ENCODE results near the gene TMEM72. TPM values are rescaled to one million over a fixed set of nuclear protein-coding genes. Genes with fewer than 3 reads are reported as not detected.

Gene TMEM72
- polyA plus RNA-seq, 1 experiment: not detected

DNA sequence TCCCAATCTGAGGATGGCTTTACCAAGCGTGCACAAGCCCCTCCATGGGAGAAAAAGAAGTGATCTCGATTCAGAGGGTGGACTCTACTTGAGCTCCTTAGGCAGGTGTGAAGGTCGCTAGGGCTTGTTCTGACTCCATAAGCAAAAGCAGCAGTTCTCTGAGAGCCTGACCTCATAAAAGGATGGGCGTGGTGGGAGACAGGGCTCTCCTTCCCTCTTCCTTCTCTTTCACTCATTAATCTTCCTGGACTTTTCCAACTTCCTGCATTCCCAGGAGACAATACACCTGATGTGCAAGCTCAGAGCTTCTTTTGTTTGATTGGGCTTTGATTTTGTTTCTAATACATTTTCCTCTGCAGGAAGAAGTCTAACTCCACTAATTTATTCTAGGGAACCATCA lies 22.3 kb upstream of the TMEM72 start:
- no peak for DNase-seq (ENCODE audit: low read depth)
- Histone ChIP-seq H3K36me3 (ENCODE audit: control insufficient read depth, insufficient read depth, low read length) (no peaks in the 10 kb centered on the region), H3K4me3 (ENCODE audit: low read depth, low read length) (no peak overlapping the region), H3K27me3 (ENCODE audit: control insufficient read depth, insufficient read depth, low read length) (peaks cover 11% of the 10 kb centered on the region)
- TF ChIP-seq, protein P1, sequence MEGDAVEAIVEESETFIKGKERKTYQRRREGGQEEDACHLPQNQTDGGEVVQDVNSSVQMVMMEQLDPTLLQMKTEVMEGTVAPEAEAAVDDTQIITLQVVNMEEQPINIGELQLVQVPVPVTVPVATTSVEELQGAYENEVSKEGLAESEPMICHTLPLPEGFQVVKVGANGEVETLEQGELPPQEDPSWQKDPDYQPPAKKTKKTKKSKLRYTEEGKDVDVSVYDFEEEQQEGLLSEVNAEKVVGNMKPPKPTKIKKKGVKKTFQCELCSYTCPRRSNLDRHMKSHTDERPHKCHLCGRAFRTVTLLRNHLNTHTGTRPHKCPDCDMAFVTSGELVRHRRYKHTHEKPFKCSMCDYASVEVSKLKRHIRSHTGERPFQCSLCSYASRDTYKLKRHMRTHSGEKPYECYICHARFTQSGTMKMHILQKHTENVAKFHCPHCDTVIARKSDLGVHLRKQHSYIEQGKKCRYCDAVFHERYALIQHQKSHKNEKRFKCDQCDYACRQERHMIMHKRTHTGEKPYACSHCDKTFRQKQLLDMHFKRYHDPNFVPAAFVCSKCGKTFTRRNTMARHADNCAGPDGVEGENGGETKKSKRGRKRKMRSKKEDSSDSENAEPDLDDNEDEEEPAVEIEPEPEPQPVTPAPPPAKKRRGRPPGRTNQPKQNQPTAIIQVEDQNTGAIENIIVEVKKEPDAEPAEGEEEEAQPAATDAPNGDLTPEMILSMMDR (IDR thresholded peaks at IDR 0.05; ENCODE audit: insufficient read depth, low read depth, low read length): no peak
- ChIA-PET CTCF (interaction anchor here (0.5 to 1.6 kb wide), 4 partner anchors 10 to 1027 kb away, joined by 3 to 5 read pairs (median 4); no protein-coding TSS in a partner anchor), POLR2A (no interaction called here)

DNA sequence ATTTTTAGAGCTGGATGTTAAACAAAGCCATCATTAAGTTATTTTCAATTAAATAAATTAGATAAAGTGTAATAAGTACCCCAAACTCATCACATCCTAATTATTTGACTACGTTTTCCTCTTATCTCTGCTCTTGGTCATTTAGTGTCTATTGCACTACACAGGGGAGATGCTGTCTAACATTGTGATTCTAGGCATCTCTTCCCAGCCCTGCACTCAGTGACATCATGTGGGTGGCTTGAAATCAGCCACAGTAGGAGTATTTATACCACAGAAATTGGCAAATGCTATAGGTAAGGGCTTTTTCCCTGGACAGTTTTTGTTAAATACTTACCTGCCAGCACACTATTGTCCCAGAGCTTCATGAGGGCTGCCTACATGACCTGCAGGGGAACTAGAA lies 21.3 kb upstream of the TMEM72 start:
- Histone ChIP-seq H3K36me3 (ENCODE audit: control insufficient read depth, insufficient read depth, low read length) (no peaks in the 10 kb centered on the region), H3K27me3 (ENCODE audit: control insufficient read depth, insufficient read depth, low read length) (peaks cover 8% of the 10 kb centered on the region), H3K4me3 (ENCODE audit: low read depth, low read length) (no peak overlapping the region)
- DNase-seq (ENCODE audit: low read depth): no peak
- TF ChIP-seq, protein P1 (IDR thresholded peaks at IDR 0.05; ENCODE audit: insufficient read depth, low read depth, low read length): no peak
- ChIA-PET CTCF (interaction anchor here (1.6 kb wide), 1 partner anchor 9 kb away, joined by 5 read pairs; no protein-coding TSS in a partner anchor), POLR2A (no interaction called here)

DNA sequence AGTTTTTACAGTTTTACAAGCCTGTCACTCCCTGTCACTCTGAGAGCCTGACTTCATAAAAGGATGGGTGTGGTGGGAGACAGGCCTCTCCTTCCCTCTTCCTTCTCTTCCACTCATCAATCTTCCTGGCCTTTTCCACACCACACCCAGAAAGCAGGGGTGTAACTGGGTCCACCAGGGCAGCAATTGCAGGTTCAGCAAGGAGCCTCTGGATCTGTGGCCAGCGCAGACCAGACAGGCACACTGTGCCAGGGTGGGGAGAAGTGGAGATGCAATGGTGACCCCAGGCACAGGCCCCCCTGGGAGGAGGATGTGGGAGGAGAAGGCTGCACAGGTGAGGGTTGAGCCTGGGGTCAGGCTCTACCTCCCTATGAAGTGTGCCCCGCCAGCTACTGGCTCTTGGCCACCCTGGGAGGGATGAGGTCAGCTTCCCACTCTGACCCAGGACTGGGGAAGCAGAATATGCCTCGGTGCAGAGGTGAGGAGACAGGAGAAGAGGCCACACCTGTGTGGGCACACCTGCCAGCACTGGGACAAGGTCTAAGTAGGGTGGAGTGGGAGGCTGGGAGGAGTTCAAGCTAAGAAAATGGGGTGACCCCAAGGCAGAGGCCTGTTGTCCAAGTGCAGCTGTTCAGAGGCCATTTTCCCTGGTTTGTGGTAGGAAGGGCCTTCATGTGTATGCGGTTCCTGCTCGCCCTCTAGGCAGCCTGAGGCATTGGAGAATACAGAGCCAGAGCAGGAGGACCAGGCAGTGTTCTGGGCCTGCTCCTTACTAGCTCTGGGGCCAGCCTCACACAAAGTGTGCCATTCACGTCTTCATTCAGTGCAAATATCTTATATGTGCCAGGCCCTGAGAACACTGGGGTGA lies 20.2 kb upstream of the TMEM72 start:
- TF ChIP-seq, protein P1 (IDR thresholded peaks at IDR 0.05; ENCODE audit: insufficient read depth, low read depth, low read length): no peak
- peaks cover 8% of the 10 kb centered on the region for H3K27me3 ChIP-seq (ENCODE audit: control insufficient read depth, insufficient read depth, low read length)
- H3K36me3 ChIP-seq (ENCODE audit: control insufficient read depth, insufficient read depth, low read length): no peaks in the 10 kb centered on the region
- no peak for DNase-seq (ENCODE audit: low read depth)
- POLR2A ChIA-PET: no interaction called here
- no peak overlapping the region for H3K4me3 ChIP-seq (ENCODE audit: low read depth, low read length)
- CTCF ChIA-PET: interaction anchor here (0.6 kb wide), 1 partner anchor 88 kb away, joined by 3 read pairs; no protein-coding TSS in a partner anchor

DNA sequence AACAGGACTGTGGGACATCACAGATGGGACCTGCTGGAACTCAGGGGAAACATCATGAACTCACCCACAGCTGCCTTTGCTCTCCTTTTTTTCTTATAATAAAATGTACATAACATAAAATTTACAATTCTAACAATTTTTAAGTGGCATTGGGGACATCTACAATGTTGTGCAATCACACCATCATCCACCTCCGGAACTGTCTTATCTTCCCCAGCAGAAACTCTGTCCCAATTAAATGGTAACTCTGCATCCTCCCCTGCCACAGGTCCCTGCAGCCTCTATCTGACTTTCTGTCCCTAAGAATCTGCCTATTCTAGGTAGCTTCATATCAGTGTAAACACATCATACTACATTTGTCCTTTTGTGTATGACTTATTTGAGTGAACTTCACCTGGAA lies 19.4 kb upstream of the TMEM72 start:
- ChIA-PET CTCF (no interaction called here), POLR2A (no interaction called here)
- H3K27me3 ChIP-seq (ENCODE audit: control insufficient read depth, insufficient read depth, low read length): peaks cover 8% of the 10 kb centered on the region
- no peaks in the 10 kb centered on the region for H3K36me3 ChIP-seq (ENCODE audit: control insufficient read depth, insufficient read depth, low read length)
- TF ChIP-seq, protein P1 (IDR thresholded peaks at IDR 0.05; ENCODE audit: insufficient read depth, low read depth, low read length): no peak
- no peak for DNase-seq (ENCODE audit: low read depth)
- H3K4me3 ChIP-seq (ENCODE audit: low read depth, low read length): no peak overlapping the region

DNA sequence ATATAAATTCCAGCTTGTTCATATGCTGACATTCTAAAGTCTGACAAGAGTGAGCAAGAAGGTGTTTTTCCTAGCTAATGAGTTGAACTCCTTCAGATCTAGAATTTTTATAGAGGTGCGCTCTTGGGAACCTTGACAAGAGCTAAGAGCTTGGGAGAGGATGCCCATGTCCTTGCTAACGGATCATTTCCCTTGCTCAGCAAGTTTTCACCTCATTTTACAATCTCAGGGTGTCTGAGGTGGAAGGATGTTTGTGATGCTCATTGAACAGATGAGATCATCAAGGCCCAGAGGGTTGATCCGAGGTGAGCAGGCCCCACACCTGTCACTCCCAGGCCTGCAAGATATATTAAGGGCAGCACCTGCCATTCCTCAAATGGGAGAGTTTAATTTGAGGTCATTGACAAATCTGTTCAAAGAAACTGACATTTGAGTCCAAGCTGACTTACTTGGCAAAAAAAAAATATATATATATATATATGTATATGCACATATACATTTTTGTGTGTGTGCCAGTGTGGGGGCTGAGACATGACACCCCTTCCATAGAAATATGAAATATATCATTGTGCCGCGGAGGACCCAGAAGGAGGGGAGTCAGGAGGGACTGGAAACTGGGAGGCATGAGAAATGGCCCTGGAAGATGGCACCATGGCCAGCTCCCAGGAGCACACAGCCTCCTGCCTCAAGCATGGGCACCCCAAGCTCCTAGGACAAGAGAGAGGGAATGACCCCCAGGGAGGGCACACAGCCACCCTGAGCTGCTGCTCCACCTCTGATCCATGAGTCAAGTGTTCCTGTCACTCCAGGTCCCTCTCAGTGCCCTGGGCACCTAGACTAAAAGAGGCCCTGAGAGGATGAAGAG lies 17.3 kb upstream of the TMEM72 start:
- POLR2A ChIA-PET: no interaction called here
- TF ChIP-seq, protein P1 (IDR thresholded peaks at IDR 0.05; ENCODE audit: insufficient read depth, low read depth, low read length): no peak
- Histone ChIP-seq H3K27me3 (ENCODE audit: control insufficient read depth, insufficient read depth, low read length) (peaks cover 12% of the 10 kb centered on the region), H3K4me3 (ENCODE audit: low read depth, low read length) (no peak overlapping the region), H3K36me3 (ENCODE audit: control insufficient read depth, insufficient read depth, low read length) (no peaks in the 10 kb centered on the region)
- CTCF ChIA-PET: no interaction called here
- DNase-seq (ENCODE audit: low read depth): no peak

All from BJ (cell line).